Smooth muscle cell (in vitro differentiated cells): ENCODE data around the gene LRIT3. TPM values are rescaled to one million over a fixed set of nuclear protein-coding genes. Genes with fewer than 3 reads are reported as not detected.

Source experiments
- DNase-seq: peaks from one replicate; lab custom pipeline; 2025; ENCODE audit not compliant: unreplicated experiment; lab: John Stamatoyannopoulos, UW
- H2AFZ ChIP-seq: fragments of 200-600 bp; sonication (generic); 2 replicates; pipeline ENCODE4 v1.6.0; 2016; ENCODE audit warnings: antibody characterized with exemption, low read depth, mild to moderate bottlenecking
- H3F3A ChIP-seq: fragments of 200-600 bp; sonication (generic); 2 replicates; pipeline ENCODE4 v1.6.0; 2017; ENCODE audit warnings: antibody characterized with exemption, low read depth
- H3K27ac ChIP-seq: fragments of 200-600 bp; sonication (generic); 2 replicates; pipeline ENCODE4 v1.5.1; 2016; ENCODE audit warnings: low read depth, mild to moderate bottlenecking
- H3K27me3 ChIP-seq: fragments of 200-600 bp; sonication (generic); 2 replicates; pipeline ENCODE4 v1.6.1; 2016; ENCODE audit warnings: low read depth, mild to moderate bottlenecking
- H3K36me3 ChIP-seq: fragments of 200-600 bp; sonication (generic); 2 replicates; pipeline ENCODE4 v1.5.1; 2016; ENCODE audit warnings: low read depth
- H3K4me1 ChIP-seq: fragments of 200-600 bp; sonication (generic); 2 replicates; pipeline ENCODE4 v1.5.1; 2016; ENCODE audit warnings: low read depth
- H3K4me2 ChIP-seq: fragments of 200-600 bp; sonication (generic); 2 replicates; pipeline ENCODE4 v1.6.0; 2016; ENCODE audit warnings: mild to moderate bottlenecking
- H3K4me3 ChIP-seq: fragments of 200-600 bp; sonication (generic); 2 replicates; pipeline ENCODE4 v1.5.1; 2016; ENCODE audit warnings: mild to moderate bottlenecking
- H3K79me2 ChIP-seq: fragments of 200-600 bp; sonication (generic); 2 replicates; pipeline ENCODE4 v1.6.0; 2016; ENCODE audit warnings: low read depth, mild to moderate bottlenecking
- H3K9ac ChIP-seq: fragments of 200-600 bp; sonication (generic); 2 replicates; pipeline ENCODE4 v1.6.0; 2016; ENCODE audit warnings: low read depth
- H3K9me3 ChIP-seq: fragments of 200-600 bp; sonication (generic); replicated peaks from 2 replicates; pipeline ENCODE4 v1.5.1; 2016; ENCODE audit warnings: low read depth
- H4K20me1 ChIP-seq: fragments of 200-600 bp; sonication (generic); 2 replicates; pipeline ENCODE4 v1.6.0; 2016; ENCODE audit warnings: low read depth
- WGBS: methylation state at CpG from one replicate; pipeline ENCODE4 v1.1.7; 2016; ENCODE audit warnings: low lambda C conversion rate; 5-methylcytosine and 5-hydroxymethylcytosine counted together
- polyA plus RNA-seq: library from polyadenylated mRNA; unstranded; fragments of >200 nt; fragmentation: Nextera tagmentation; extraction: Ambion mirVana; gene quantifications from 2 replicates; pipeline ENCODE4 v1.2.1, GENCODE V29; 2016
- total RNA-seq: library from RNA; depleted of rRNA; stranded (reverse); fragments of >200 nt; gene quantifications from 2 replicates; pipeline ENCODE4 v1.2.3, GENCODE V29; 2014
- TF ChIP-seq, protein P1 (sequence below): fragments of 200-600 bp; sonication (generic); IDR thresholded peaks from 2 replicates; pipeline ENCODE4 v1.5.1; 2017; ENCODE audit warnings: borderline replicate concordance, mild to moderate bottlenecking, antibody characterized with exemption; ENCODE audit not compliant: insufficient read depth, poor library complexity, severe bottlenecking

LRIT3 gene
- total and polyA plus RNA-seq, 2 experiments from 2014 or later, result 0.04 TPM; not detected in 1

DNA sequence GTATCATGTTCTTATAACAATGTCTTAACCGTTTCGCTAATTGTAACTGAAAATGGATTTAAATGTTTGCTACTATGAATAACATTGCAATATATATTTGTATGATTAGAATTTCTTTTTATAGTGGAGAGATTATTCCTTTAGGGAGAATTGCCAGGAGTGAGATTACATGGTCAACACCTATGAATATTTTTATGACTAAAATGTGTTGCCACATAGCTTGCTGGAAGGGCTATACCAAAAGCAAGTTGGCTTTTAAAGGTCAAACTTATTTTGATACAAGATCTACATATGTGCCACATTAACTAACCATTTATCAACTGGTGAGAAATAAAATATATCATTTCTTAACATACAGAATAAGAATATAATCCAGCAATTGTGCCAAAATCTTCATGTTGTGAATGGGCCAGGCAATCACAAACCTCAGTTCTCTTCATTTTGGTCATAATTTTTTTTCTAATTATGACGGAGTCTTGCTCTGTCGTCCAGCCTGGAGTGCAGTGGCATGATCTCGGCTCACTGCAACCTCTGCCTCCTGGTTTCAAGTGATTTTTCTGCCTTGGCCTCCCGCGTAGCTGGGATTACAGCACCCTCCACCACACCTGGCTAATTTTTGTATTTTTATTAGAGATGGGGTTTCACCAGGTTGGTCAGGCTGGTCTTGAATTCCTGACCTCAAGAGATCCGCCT is 54.8 kb downstream of the LRIT3 start:
- no peaks in the 10 kb centered on the region for H3K4me1 ChIP-seq
- no peak overlapping the region for H3K4me2 ChIP-seq
- no peak overlapping the region for H3K4me3 ChIP-seq
- no peak for DNase-seq
- no peaks in the 10 kb centered on the region for H3K27me3 ChIP-seq
- WGBS, result 94% methylated on average over 8 of the region's 8 CpGs
- no peak overlapping the region for H2AFZ ChIP-seq
- H3F3A ChIP-seq, result no peaks in the 10 kb centered on the region
- H3K27ac ChIP-seq, result no peak overlapping the region
- TF ChIP-seq, protein P1, sequence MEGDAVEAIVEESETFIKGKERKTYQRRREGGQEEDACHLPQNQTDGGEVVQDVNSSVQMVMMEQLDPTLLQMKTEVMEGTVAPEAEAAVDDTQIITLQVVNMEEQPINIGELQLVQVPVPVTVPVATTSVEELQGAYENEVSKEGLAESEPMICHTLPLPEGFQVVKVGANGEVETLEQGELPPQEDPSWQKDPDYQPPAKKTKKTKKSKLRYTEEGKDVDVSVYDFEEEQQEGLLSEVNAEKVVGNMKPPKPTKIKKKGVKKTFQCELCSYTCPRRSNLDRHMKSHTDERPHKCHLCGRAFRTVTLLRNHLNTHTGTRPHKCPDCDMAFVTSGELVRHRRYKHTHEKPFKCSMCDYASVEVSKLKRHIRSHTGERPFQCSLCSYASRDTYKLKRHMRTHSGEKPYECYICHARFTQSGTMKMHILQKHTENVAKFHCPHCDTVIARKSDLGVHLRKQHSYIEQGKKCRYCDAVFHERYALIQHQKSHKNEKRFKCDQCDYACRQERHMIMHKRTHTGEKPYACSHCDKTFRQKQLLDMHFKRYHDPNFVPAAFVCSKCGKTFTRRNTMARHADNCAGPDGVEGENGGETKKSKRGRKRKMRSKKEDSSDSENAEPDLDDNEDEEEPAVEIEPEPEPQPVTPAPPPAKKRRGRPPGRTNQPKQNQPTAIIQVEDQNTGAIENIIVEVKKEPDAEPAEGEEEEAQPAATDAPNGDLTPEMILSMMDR, result no peak
- H3K9me3 ChIP-seq, result no peaks in the 10 kb centered on the region
- no peaks in the 10 kb centered on the region for H3K36me3 ChIP-seq
- H3K79me2 ChIP-seq, result no peaks in the 10 kb centered on the region
- no peak overlapping the region for H3K9ac ChIP-seq
- H4K20me1 ChIP-seq, result no peaks in the 10 kb centered on the region

DNA sequence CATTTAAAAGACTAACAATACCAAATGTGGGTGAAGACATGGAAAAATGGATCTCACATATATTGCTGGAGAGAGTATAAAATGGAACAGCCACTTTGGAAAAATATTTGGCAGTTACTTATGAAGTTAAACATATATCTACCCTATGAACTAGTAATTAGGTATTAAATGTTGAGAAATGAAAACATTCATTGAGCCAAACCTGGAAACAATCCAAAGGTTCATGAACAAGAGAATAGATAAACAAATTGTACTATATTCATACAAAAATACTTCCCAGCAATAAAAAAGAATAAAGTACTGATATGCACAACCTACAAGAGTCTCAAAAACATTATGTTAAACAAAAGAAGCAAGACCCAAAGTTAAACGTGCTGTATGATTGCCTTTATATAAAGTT is 60.8 kb downstream of the LRIT3 start:
- H3K79me2 ChIP-seq, result no peaks in the 10 kb centered on the region
- H3F3A ChIP-seq, result no peaks in the 10 kb centered on the region
- H3K4me2 ChIP-seq, result no peak overlapping the region
- no peak overlapping the region for H3K27ac ChIP-seq
- 89% methylated on average over 1 of the region's 1 CpG for WGBS
- H2AFZ ChIP-seq, result no peak overlapping the region
- H3K4me3 ChIP-seq, result no peak overlapping the region
- TF ChIP-seq, protein P1, result no peak
- no peaks in the 10 kb centered on the region for H3K9me3 ChIP-seq
- peaks cover 17% of the 10 kb centered on the region for H3K4me1 ChIP-seq
- no peak for DNase-seq
- no peak overlapping the region for H3K9ac ChIP-seq
- no peaks in the 10 kb centered on the region for H3K36me3 ChIP-seq
- no peaks in the 10 kb centered on the region for H3K27me3 ChIP-seq
- no peaks in the 10 kb centered on the region for H4K20me1 ChIP-seq

DNA sequence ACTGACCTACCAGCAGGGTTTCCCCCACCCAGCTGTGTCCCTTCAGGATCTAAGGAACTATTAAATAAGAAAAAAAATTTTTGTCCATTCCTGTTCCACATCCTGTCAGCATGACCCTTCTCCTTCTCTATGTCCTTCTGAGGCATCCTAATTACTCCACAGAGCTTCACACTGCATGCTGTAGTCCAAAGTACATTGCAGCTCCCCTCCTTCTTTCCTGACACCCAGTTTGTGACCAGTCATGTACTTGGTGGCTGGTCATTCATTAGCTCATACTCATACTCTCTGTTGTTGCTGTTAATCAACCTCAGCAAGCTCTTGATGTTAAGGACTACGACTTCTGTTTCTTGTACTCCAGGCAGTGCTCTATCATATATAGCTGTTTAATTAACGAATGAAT is 62.3 kb downstream of the LRIT3 start:
- peaks cover 21% of the 10 kb centered on the region for H3K4me1 ChIP-seq
- no peaks in the 10 kb centered on the region for H3K27me3 ChIP-seq
- H3F3A ChIP-seq, result no peaks in the 10 kb centered on the region
- no peaks in the 10 kb centered on the region for H4K20me1 ChIP-seq
- H3K4me3 ChIP-seq, result no peak overlapping the region
- H3K4me2 ChIP-seq, result no peak overlapping the region
- no peaks in the 10 kb centered on the region for H3K79me2 ChIP-seq
- TF ChIP-seq, protein P1, result no peak
- WGBS, result 93% methylated on average over 2 of the region's 2 CpGs
- H2AFZ ChIP-seq, result no peak overlapping the region
- no peak overlapping the region for H3K27ac ChIP-seq
- no peaks in the 10 kb centered on the region for H3K9me3 ChIP-seq
- no peak overlapping the region for H3K9ac ChIP-seq
- no peak for DNase-seq
- no peaks in the 10 kb centered on the region for H3K36me3 ChIP-seq
